Breast epithelium (tissue), 3 donors: ENCODE results near the gene JOSD2.

Experiments
- CTCF ChIP-seq, 3 donors: fragments of 450-650 bp; IDR thresholded peaks; one replicate each; pipeline ENCODE4 v1.5.1; 2016 to 2017; ENCODE audit warnings: antibody characterized with exemption in 3 of 3, mild to moderate bottlenecking in 3 of 3, moderate library complexity in 3 of 3
- POLR2A ChIP-seq: fragments of 450-650 bp; IDR thresholded peaks from one replicate; pipeline ENCODE4 v1.6.1; 2016; ENCODE audit warnings: antibody characterized with exemption, mild to moderate bottlenecking, moderate library complexity
- POLR2AphosphoS5 ChIP-seq, 3 donors: sonication (generic); formaldehyde crosslinking; IDR thresholded peaks; one replicate each; pipeline ENCODE4 v1.6.1; 2017; ENCODE audit warnings: antibody characterized with exemption in 3 of 3

- TF ChIP-seq POLR2AphosphoS5 (IDR thresholded peaks at IDR 0.05) (no peak), CTCF (IDR thresholded peaks at IDR 0.05) (no peak), POLR2A (no peak)
Observed at GRCh38 chr19:50493171-50493570, 17.8 kb downstream of the JOSD2 start.
